GM23338 (cell line): Measurements from ENCODE around the gene TOM1L2. TPM values are rescaled to one million over a fixed set of nuclear protein-coding genes. Genes with fewer than 3 reads are reported as not detected.

Source experiments
- ATAC-seq: fragments of 200-7000 bp; cut with Tn5 transposase; 3 replicates; pipeline ENCODE4 v1.9.1; 2020
- DNase-seq: peaks from one replicate; pipeline ENCODE4 v3.0.0-alpha.2; 2015; ENCODE audit warnings: low spot score
- H2AFZ ChIP-seq: fragments of 200-600 bp; sonication (generic); 2 replicates; pipeline ENCODE4 v1.8.0; 2016; ENCODE audit warnings: antibody characterized with exemption, mild to moderate bottlenecking, moderate library complexity
- H3F3A ChIP-seq: fragments of 200-600 bp; sonication (generic); replicated peaks from 2 replicates; pipeline ENCODE4 v1.8.0; 2017; ENCODE audit warnings: antibody characterized with exemption, mixed run types, low read depth
- H3K27ac ChIP-seq: fragments of 200-600 bp; sonication (generic); 2 replicates; pipeline ENCODE4 v1.6.1; 2016; ENCODE audit warnings: low read depth
- H3K27me3 ChIP-seq: fragments of 200-600 bp; sonication (generic); 2 replicates; pipeline ENCODE4 v1.8.0; 2016; ENCODE audit warnings: mild to moderate bottlenecking, mixed run types, moderate library complexity; ENCODE audit not compliant: insufficient read depth
- H3K36me3 ChIP-seq: fragments of 200-600 bp; sonication (generic); 2 replicates; pipeline ENCODE4 v1.8.0; 2016; ENCODE audit warnings: mild to moderate bottlenecking; ENCODE audit not compliant: insufficient read depth
- H3K4me1 ChIP-seq: fragments of 200-600 bp; sonication (generic); 2 replicates; pipeline ENCODE4 v1.8.0; 2016; ENCODE audit warnings: mild to moderate bottlenecking, moderate library complexity; ENCODE audit not compliant: insufficient read depth
- H3K4me2 ChIP-seq: fragments of 200-600 bp; sonication (generic); 2 replicates; pipeline ENCODE4 v1.7.1; 2017; ENCODE audit warnings: mixed run types
- H3K4me3 ChIP-seq: fragments of 200-600 bp; sonication (generic); 2 replicates; pipeline ENCODE4 v1.6.1; 2016; ENCODE audit warnings: mixed run types
- H3K79me2 ChIP-seq: fragments of 200-600 bp; sonication (generic); replicated peaks from 2 replicates; pipeline ENCODE4 v1.8.0; 2017; ENCODE audit warnings: mild to moderate bottlenecking; ENCODE audit not compliant: insufficient read depth
- H3K9me2 ChIP-seq: fragments of 200-600 bp; sonication (generic); 2 replicates; pipeline ENCODE4 v1.8.0; 2017; ENCODE audit not compliant: insufficient read depth
- H4K20me1 ChIP-seq: fragments of 200-600 bp; sonication (generic); replicated peaks from 2 replicates; pipeline ENCODE4 v1.8.0; 2017; ENCODE audit warnings: mild to moderate bottlenecking; ENCODE audit not compliant: insufficient read depth
- H3K27ac Mint-ChIP-seq: 2 replicates; pipeline ENCODE4 v1.8.0; 2020; ENCODE audit warnings: inconsistent platforms, mild to moderate bottlenecking, moderate library complexity, mixed read lengths
- H3K27me3 Mint-ChIP-seq: 3 replicates; pipeline ENCODE4 v1.8.0; 2022; ENCODE audit warnings: low read depth, mild to moderate bottlenecking, moderate library complexity, mixed read lengths, inconsistent platforms; ENCODE audit not compliant: insufficient read depth, poor library complexity
- H3K36me3 Mint-ChIP-seq: 3 replicates; pipeline ENCODE4 v1.8.0; 2021; ENCODE audit warnings: low read depth, mild to moderate bottlenecking, inconsistent platforms, moderate library complexity, mixed read lengths
- H3K4me1 Mint-ChIP-seq: 3 replicates; pipeline ENCODE4 v1.8.0; 2020; ENCODE audit warnings: mild to moderate bottlenecking, inconsistent platforms, mixed read lengths
- H3K4me3 Mint-ChIP-seq: 3 replicates; pipeline ENCODE4 v1.8.0; 2021; ENCODE audit warnings: moderate library complexity, mild to moderate bottlenecking, inconsistent platforms, mixed read lengths
- H3K9me3 Mint-ChIP-seq: 3 replicates; pipeline ENCODE4 v1.8.0; 2020; ENCODE audit warnings: moderate library complexity, mild to moderate bottlenecking, inconsistent platforms, mixed read lengths
- CREB1 ChIP-seq: fragments of 250-450 bp; sonication (Bioruptor Pico); IDR thresholded peaks from 2 replicates; pipeline ENCODE4 v1.5.0; 2020; ENCODE audit warnings: low read depth, mild to moderate bottlenecking, moderate library complexity
- ETS1 ChIP-seq: IDR thresholded peaks from 2 replicates; pipeline ENCODE4 v1.6.1; 2016; ENCODE audit warnings: antibody characterized with exemption
- EZH2 ChIP-seq: fragments of 200-600 bp; sonication (generic); IDR thresholded peaks from one replicate; pipeline ENCODE4 v1.8.0; 2017; ENCODE audit warnings: antibody characterized with exemption, mild to moderate bottlenecking, low read depth; ENCODE audit not compliant: unreplicated experiment
- EZH2phosphoT487 ChIP-seq: fragments of 200-600 bp; sonication (generic); IDR thresholded peaks from one replicate; pipeline ENCODE4 v1.8.1; 2018; ENCODE audit warnings: antibody characterized with exemption; ENCODE audit not compliant: unreplicated experiment
- JUNB ChIP-seq: IDR thresholded peaks from one replicate; pipeline ENCODE4 v1.6.1; 2016; ENCODE audit warnings: antibody characterized with exemption; ENCODE audit not compliant: unreplicated experiment
- NANOG ChIP-seq: IDR thresholded peaks from 2 replicates; pipeline ENCODE4 v1.6.1; 2016; ENCODE audit warnings: antibody characterized with exemption, borderline replicate concordance
- POLR2AphosphoS5 ChIP-seq: IDR thresholded peaks from 2 replicates; pipeline ENCODE4 v1.6.1; 2016; ENCODE audit warnings: antibody characterized with exemption, low read depth
- STAT1 ChIP-seq: IDR thresholded peaks from one replicate; pipeline ENCODE4 v1.6.1; 2016; ENCODE audit warnings: antibody characterized with exemption; ENCODE audit not compliant: unreplicated experiment
- ZNF114 ChIP-seq: fragments of 250-450 bp; sonication (Bioruptor Pico); IDR thresholded peaks from 2 replicates; pipeline ENCODE4 v1.5.0; 2020; ENCODE audit warnings: mild to moderate bottlenecking, moderate library complexity
- ZNF331 ChIP-seq: fragments of 250-450 bp; sonication (Bioruptor Pico); IDR thresholded peaks from 2 replicates; pipeline ENCODE4 v1.5.0; 2020; ENCODE audit warnings: low read depth, mild to moderate bottlenecking, moderate library complexity
- polyA plus RNA-seq: library from polyadenylated mRNA; unstranded; fragments of >200 nt; fragmentation: Nextera tagmentation; extraction: Ambion mirVana; gene quantifications from 2 replicates; pipeline ENCODE4 v1.2.1, GENCODE V29; 2016
- total RNA-seq: library from RNA; depleted of rRNA; stranded (reverse); fragments of >200 nt; shearing (Covaris generic); gene quantifications from 2 replicates; pipeline ENCODE4 v1.2.3, GENCODE V29; 2014
- TF ChIP-seq, protein P1 (sequence below): IDR thresholded peaks from one replicate; pipeline ENCODE4 v1.6.1; 2018; ENCODE audit warnings: antibody characterized with exemption; ENCODE audit not compliant: unreplicated experiment
- TF ChIP-seq, protein P2 (sequence below), 2 experiments: fragments of 200-600 bp in 1 of 2; sonication (generic) in 1 of 2; conservative IDR thresholded peaks; 2 replicates each; pipeline versions ENCODE4 v1.5.1 to v1.6.1; 2016 to 2017; ENCODE audit warnings: antibody characterized with exemption in 2 of 2, low read depth in 2 of 2, mild to moderate bottlenecking in 2 of 2, moderate library complexity in 1 of 2
- TF ChIP-seq, protein P3 (sequence below): fragments of 250-450 bp; sonication (Bioruptor Pico); IDR thresholded peaks from 2 replicates; pipeline ENCODE4 v1.5.0; 2020; ENCODE audit warnings: mild to moderate bottlenecking, moderate library complexity

The TOM1L2 gene
- total and polyA plus RNA-seq, 2 experiments from 2014 or later = 3.3 TPM

- no peaks in the 10 kb centered on the region for H3K4me1 Mint-ChIP-seq
These were observed 36.6 kb downstream of the TOM1L2 start for GRCh38 chr17:17935321-17936271.

More at GRCh38 chr17:17935321-17936271, 36.6 kb downstream of the TOM1L2 start:
- Histone ChIP-seq H3K36me3 (no peaks in the 10 kb centered on the region), H3K79me2 (no peaks in the 10 kb centered on the region), H3K27ac (no peak overlapping the region), H2AFZ (no peak overlapping the region), H4K20me1 (no peaks in the 10 kb centered on the region), H3K4me1 (peaks cover 1% of the 10 kb centered on the region; the same call in 1 of the 2 replicates), H3K4me3 (no peak overlapping the region), H3K4me2 (no peak overlapping the region), H3K9me2 (no peaks in the 10 kb centered on the region), H3K27me3 (no peaks in the 10 kb centered on the region), H3F3A (no peaks in the 10 kb centered on the region)
- TF ChIP-seq, protein P1, sequence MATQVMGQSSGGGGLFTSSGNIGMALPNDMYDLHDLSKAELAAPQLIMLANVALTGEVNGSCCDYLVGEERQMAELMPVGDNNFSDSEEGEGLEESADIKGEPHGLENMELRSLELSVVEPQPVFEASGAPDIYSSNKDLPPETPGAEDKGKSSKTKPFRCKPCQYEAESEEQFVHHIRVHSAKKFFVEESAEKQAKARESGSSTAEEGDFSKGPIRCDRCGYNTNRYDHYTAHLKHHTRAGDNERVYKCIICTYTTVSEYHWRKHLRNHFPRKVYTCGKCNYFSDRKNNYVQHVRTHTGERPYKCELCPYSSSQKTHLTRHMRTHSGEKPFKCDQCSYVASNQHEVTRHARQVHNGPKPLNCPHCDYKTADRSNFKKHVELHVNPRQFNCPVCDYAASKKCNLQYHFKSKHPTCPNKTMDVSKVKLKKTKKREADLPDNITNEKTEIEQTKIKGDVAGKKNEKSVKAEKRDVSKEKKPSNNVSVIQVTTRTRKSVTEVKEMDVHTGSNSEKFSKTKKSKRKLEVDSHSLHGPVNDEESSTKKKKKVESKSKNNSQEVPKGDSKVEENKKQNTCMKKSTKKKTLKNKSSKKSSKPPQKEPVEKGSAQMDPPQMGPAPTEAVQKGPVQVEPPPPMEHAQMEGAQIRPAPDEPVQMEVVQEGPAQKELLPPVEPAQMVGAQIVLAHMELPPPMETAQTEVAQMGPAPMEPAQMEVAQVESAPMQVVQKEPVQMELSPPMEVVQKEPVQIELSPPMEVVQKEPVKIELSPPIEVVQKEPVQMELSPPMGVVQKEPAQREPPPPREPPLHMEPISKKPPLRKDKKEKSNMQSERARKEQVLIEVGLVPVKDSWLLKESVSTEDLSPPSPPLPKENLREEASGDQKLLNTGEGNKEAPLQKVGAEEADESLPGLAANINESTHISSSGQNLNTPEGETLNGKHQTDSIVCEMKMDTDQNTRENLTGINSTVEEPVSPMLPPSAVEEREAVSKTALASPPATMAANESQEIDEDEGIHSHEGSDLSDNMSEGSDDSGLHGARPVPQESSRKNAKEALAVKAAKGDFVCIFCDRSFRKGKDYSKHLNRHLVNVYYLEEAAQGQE = no peak
- TF ChIP-seq ZNF331 (CRISPR knock-in tag) = no peak
- no peak for TF ChIP-seq NANOG
- TF ChIP-seq CREB1 (CRISPR knock-in tag) = no peak
- no peak for TF ChIP-seq STAT1
- TF ChIP-seq EZH2 = no peak
- no peak for TF ChIP-seq JUNB
- no peak for TF ChIP-seq POLR2AphosphoS5
- TF ChIP-seq, protein P2, sequence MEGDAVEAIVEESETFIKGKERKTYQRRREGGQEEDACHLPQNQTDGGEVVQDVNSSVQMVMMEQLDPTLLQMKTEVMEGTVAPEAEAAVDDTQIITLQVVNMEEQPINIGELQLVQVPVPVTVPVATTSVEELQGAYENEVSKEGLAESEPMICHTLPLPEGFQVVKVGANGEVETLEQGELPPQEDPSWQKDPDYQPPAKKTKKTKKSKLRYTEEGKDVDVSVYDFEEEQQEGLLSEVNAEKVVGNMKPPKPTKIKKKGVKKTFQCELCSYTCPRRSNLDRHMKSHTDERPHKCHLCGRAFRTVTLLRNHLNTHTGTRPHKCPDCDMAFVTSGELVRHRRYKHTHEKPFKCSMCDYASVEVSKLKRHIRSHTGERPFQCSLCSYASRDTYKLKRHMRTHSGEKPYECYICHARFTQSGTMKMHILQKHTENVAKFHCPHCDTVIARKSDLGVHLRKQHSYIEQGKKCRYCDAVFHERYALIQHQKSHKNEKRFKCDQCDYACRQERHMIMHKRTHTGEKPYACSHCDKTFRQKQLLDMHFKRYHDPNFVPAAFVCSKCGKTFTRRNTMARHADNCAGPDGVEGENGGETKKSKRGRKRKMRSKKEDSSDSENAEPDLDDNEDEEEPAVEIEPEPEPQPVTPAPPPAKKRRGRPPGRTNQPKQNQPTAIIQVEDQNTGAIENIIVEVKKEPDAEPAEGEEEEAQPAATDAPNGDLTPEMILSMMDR (conservative IDR thresholded peaks at IDR 0.05; ENCODE audit: low read depth in 2 of 2) = no peak
- TF ChIP-seq, protein P3, sequence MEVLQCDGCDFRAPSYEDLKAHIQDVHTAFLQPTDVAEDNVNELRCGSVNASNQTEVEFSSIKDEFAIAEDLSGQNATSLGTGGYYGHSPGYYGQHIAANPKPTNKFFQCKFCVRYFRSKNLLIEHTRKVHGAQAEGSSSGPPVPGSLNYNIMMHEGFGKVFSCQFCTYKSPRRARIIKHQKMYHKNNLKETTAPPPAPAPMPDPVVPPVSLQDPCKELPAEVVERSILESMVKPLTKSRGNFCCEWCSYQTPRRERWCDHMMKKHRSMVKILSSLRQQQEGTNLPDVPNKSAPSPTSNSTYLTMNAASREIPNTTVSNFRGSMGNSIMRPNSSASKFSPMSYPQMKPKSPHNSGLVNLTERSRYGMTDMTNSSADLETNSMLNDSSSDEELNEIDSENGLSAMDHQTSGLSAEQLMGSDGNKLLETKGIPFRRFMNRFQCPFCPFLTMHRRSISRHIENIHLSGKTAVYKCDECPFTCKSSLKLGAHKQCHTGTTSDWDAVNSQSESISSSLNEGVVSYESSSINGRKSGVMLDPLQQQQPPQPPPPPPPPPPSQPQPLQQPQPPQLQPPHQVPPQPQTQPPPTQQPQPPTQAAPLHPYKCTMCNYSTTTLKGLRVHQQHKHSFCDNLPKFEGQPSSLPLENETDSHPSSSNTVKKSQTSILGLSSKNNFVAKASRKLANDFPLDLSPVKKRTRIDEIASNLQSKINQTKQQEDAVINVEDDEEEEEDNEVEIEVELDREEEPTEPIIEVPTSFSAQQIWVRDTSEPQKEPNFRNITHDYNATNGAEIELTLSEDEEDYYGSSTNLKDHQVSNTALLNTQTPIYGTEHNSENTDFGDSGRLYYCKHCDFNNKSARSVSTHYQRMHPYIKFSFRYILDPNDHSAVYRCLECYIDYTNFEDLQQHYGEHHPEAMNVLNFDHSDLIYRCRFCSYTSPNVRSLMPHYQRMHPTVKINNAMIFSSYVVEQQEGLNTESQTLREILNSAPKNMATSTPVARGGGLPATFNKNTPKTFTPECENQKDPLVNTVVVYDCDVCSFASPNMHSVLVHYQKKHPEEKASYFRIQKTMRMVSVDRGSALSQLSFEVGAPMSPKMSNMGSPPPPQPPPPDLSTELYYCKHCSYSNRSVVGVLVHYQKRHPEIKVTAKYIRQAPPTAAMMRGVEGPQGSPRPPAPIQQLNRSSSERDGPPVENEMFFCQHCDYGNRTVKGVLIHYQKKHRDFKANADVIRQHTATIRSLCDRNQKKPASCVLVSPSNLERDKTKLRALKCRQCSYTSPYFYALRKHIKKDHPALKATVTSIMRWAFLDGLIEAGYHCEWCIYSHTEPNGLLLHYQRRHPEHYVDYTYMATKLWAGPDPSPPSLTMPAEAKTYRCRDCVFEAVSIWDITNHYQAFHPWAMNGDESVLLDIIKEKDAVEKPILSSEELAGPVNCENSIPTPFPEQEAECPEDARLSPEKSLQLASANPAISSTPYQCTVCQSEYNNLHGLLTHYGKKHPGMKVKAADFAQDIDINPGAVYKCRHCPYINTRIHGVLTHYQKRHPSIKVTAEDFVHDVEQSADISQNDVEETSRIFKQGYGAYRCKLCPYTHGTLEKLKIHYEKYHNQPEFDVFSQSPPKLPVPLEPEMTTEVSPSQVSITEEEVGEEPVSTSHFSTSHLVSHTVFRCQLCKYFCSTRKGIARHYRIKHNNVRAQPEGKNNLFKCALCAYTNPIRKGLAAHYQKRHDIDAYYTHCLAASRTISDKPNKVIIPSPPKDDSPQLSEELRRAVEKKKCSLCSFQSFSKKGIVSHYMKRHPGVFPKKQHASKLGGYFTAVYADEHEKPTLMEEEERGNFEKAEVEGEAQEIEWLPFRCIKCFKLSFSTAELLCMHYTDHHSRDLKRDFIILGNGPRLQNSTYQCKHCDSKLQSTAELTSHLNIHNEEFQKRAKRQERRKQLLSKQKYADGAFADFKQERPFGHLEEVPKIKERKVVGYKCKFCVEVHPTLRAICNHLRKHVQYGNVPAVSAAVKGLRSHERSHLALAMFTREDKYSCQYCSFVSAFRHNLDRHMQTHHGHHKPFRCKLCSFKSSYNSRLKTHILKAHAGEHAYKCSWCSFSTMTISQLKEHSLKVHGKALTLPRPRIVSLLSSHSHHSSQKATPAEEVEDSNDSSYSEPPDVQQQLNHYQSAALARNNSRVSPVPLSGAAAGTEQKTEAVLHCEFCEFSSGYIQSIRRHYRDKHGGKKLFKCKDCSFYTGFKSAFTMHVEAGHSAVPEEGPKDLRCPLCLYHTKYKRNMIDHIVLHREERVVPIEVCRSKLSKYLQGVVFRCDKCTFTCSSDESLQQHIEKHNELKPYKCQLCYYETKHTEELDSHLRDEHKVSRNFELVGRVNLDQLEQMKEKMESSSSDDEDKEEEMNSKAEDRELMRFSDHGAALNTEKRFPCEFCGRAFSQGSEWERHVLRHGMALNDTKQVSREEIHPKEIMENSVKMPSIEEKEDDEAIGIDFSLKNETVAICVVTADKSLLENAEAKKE = no peak
- no peak for TF ChIP-seq ETS1
- TF ChIP-seq EZH2phosphoT487 = no peak
- TF ChIP-seq ZNF114 (CRISPR knock-in tag) = no peak
- Mint-ChIP-seq H3K27ac (no peak overlapping the region), H3K36me3 (no peaks in the 10 kb centered on the region), H3K4me3 (no peak overlapping the region), H3K9me3 (no peaks in the 10 kb centered on the region), H3K27me3 (peaks cover 3% of the 10 kb centered on the region)
- ATAC-seq (no peak), DNase-seq (no peak)
